ENCODE measurements around the gene NAA15. TPM values are rescaled to one million over a fixed set of nuclear protein-coding genes. Genes with fewer than 3 reads are reported as not detected.

The NAA15 gene
- total and polyA plus RNA-seq, 2 of the 8 experiments (the other 6 are each of a cell fraction or from before 2014, with no cell fraction given), result 9.7 to 124 TPM

GRCh38 chr4:139282065-139282720, 19.1 kb upstream of the NAA15 start:
- Histone ChIP-seq H2BK120ac (replicated peaks; ENCODE audit: low read depth, low read length) (no peak overlapping the region), H3K9me3 (ENCODE audit: insufficient read depth in 2 of 2, low read depth in 1 of 2, low read length in 1 of 2) (no peaks in the 10 kb centered on the region), H4K5ac (ENCODE audit: insufficient read length, low read depth, low read length) (no peak overlapping the region), H4K91ac (replicated peaks; ENCODE audit: insufficient read length, low read length) (no peak overlapping the region), H3K9ac (replicated peaks in 1 of 4; ENCODE audit: extremely low read depth in 1 of 4, low read depth in 3 of 4, low read length in 3 of 4) (no peak overlapping the region), H2BK5ac (ENCODE audit: low read depth, low read length) (no peak overlapping the region), H4K8ac (ENCODE audit: extremely low read depth, insufficient read depth, low read length) (no peak overlapping the region), H3K4me2 (ENCODE audit: insufficient read depth in 1 of 2, low read depth in 2 of 2, low read length in 2 of 2) (no peak overlapping the region), H2AK5ac (ENCODE audit: low read depth, low read length) (no peak overlapping the region), H3K23me2 (ENCODE audit: low read depth, low read length) (peaks cover 9% of the 10 kb centered on the region), H3K4ac (replicated peaks; ENCODE audit: insufficient read length, low read depth, low read length) (no peak overlapping the region), H4K20me1 (replicated peaks in 1 of 2; ENCODE audit: control insufficient read depth in 1 of 2, insufficient read depth in 2 of 2, low read length in 2 of 2) (no peaks in the 10 kb centered on the region), H3K56ac (replicated peaks; ENCODE audit: insufficient read length, low read depth, low read length) (no peak overlapping the region), H2AFZ (ENCODE audit: low read length) (no peak overlapping the region), H3K18ac (ENCODE audit: extremely low read depth, low read length) (no peak overlapping the region), H2BK20ac (ENCODE audit: low read length) (no peak overlapping the region), H2BK15ac (ENCODE audit: low read length) (no peak overlapping the region), H3K27ac (ENCODE audit: low read depth, low read length) (no peak overlapping the region), H3K4me3 (ENCODE audit: extremely low read depth in 1 of 4, insufficient read depth in 2 of 4, low read depth in 3 of 4, low read length in 4 of 4) (no peak overlapping the region), H2BK12ac (ENCODE audit: low read depth, low read length) (no peak overlapping the region), H3K79me1 (ENCODE audit: low read depth, low read length) (no peaks in the 10 kb centered on the region), H3K4me1 (replicated peaks in 1 of 4; ENCODE audit: control insufficient read depth in 3 of 4, insufficient read depth in 4 of 4, low read length in 3 of 4) (peaks cover 2 to 5% (median 4%) of the 10 kb centered on the region in 4 experiments; a peak in 5 of 7 replicates), H3K27me3 (replicated peaks in 1 of 4; ENCODE audit: control insufficient read depth in 3 of 4, extremely low read depth in 1 of 4, insufficient read depth in 3 of 4, low read length in 3 of 4) (peaks cover 5 to 35% (median 25%) of the 10 kb centered on the region in 4 experiments), H3K23ac (ENCODE audit: insufficient read length) (no peak overlapping the region), H3K36me3 (ENCODE audit: control insufficient read depth in 2 of 4, insufficient read depth in 4 of 4, low read length in 3 of 4) (no peaks in the 10 kb centered on the region), H3K79me2 (ENCODE audit: control insufficient read depth in 1 of 2, insufficient read depth in 2 of 2, low read length in 2 of 2) (no peaks in the 10 kb centered on the region), H3K14ac (ENCODE audit: insufficient read length) (no peak overlapping the region)
- TF ChIP-seq TCF12 (IDR thresholded peaks at IDR 0.05; ENCODE audit: low read depth, low read length) (no peak), ZNF274 (IDR thresholded peaks at IDR 0.05; ENCODE audit: borderline replicate concordance, extremely low read depth, low read length) (no peak)
- no peak for FAIRE-seq
- ChIA-PET POLR2A (ENCODE audit: partially characterized antibody) (interaction anchor here (1.1 kb wide), 1 partner anchor 155 kb away, joined by 3 read pairs; no protein-coding TSS in a partner anchor), CTCF (ENCODE audit: partially characterized antibody) (interaction anchor here (0.5 to 4.8 kb wide), 16 partner anchors 8 to 333 kb away, joined by 3 to 34 read pairs (median 4); no protein-coding TSS in a partner anchor)
- no peak for DNase-seq (ENCODE audit: low read depth in 1 of 2, low spot score in 2 of 2)
- WGBS, 2 experiments (ENCODE audit: extremely low coverage in 1 of 2, insufficient coverage in 1 of 2, insufficient read length in 1 of 2, insufficient replicate concordance in 2 of 2, low coverage in 1 of 2, low lambda C conversion rate in 2 of 2, missing lambda C conversion rate in 1 of 2), result 91% methylated on average over 7 of the region's 7 CpGs; no CpG with 5 or more reads in 1 of the 2 experiments

All from H1 (cell line).